ENCODE results near the gene HELZ. TPM values are rescaled to one million over a fixed set of nuclear protein-coding genes. Genes with fewer than 3 reads are reported as not detected.

The HELZ gene
- total and polyA plus RNA-seq, 2 of the 8 experiments (the other 6 are each of a cell fraction or from before 2014, with no cell fraction given), result 10.0 to 48.7 TPM

DNA sequence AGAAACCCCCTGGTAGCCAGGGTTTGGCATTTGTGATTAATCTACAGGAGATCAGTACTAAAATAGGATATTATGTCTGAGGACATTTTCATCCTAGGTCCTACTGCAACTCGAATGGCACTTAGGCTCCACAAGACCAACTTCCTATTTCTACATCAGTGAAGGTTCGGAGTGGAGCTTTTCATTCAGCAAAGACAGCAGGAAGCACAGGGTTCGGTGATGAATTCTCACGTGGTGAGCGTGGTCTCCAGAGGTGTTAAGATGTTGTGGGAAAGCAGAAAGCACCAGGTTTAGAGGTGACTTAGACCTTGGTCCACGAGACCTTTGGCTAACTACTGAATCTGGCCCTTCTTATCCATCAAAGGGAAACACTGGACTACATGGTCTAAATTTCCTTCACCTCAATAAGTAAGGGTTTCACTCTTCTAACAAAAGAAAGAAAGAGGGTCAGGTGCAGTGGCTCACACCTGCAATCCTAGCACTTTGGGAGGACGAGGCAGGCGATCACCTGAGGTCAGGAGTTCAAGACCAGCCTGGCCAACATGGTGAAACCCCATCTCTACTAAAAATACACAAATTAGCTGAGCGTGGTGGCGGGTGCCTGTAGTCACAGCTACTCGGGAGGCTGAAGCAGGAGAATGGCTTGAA lies 13.9 kb upstream of the HELZ start (continued):
- no peak for TF ChIP-seq YY1 (IDR thresholded peaks at IDR 0.05; ENCODE audit: low read depth, low read length)
- TF ChIP-seq SIRT6 (IDR thresholded peaks at IDR 0.05; ENCODE audit: low read length), result no peak
- TF ChIP-seq RNF2 (IDR thresholded peaks at IDR 0.05; ENCODE audit: borderline replicate concordance, low read depth, low read length, missing control alignments, poor library complexity, severe bottlenecking), result no peak
- no peak for TF ChIP-seq RAD21 (IDR thresholded peaks at IDR 0.05 in 1 of 2, conservative IDR thresholded peaks at IDR 0.05 in 1 of 2; ENCODE audit: low read depth in 2 of 2, low read length in 2 of 2)
- TF ChIP-seq, protein P1, sequence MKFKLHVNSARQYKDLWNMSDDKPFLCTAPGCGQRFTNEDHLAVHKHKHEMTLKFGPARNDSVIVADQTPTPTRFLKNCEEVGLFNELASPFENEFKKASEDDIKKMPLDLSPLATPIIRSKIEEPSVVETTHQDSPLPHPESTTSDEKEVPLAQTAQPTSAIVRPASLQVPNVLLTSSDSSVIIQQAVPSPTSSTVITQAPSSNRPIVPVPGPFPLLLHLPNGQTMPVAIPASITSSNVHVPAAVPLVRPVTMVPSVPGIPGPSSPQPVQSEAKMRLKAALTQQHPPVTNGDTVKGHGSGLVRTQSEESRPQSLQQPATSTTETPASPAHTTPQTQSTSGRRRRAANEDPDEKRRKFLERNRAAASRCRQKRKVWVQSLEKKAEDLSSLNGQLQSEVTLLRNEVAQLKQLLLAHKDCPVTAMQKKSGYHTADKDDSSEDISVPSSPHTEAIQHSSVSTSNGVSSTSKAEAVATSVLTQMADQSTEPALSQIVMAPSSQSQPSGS (IDR thresholded peaks at IDR 0.05; ENCODE audit: low read length), result no peak
